Mesodermal cell (in vitro differentiated cells): ENCODE results near the gene FOXRED2.

ENCODE experiments used
- H3K27ac ChIP-seq: 2 replicates; pipeline ENCODE4 v1.7.0; 2013; ENCODE audit warnings: mild to moderate bottlenecking, low read depth, low read length, moderate library complexity; ENCODE audit not compliant: severe bottlenecking
- H3K36me3 ChIP-seq: 2 replicates; pipeline ENCODE4 v1.7.1; 2013; ENCODE audit warnings: mild to moderate bottlenecking, low read length, moderate library complexity; ENCODE audit not compliant: control insufficient read depth, insufficient read depth
- H3K4me1 ChIP-seq: one replicate; pipeline ENCODE4 v1.7.1; 2013; ENCODE audit warnings: mild to moderate bottlenecking, low read length; ENCODE audit not compliant: insufficient read depth, control insufficient read depth, poor library complexity, severe bottlenecking
- H3K4me3 ChIP-seq: 2 replicates; pipeline ENCODE4 v1.7.0; 2013; ENCODE audit warnings: low read length, control low read depth, mild to moderate bottlenecking; ENCODE audit not compliant: insufficient read depth, poor library complexity, severe bottlenecking; ENCODE audit errors: extremely low read depth
- H3K9me3 ChIP-seq: 2 replicates; pipeline ENCODE4 v1.7.1; 2013; ENCODE audit warnings: mild to moderate bottlenecking, low read length, moderate library complexity; ENCODE audit not compliant: control insufficient read depth
- WGBS, 2 experiments: methylation state at CpG; one replicate each; pipeline ENCODE4 v1.1.5; 2013; ENCODE audit warnings: missing lambda C conversion rate in 2 of 2; ENCODE audit not compliant: insufficient coverage in 2 of 2; 5-methylcytosine and 5-hydroxymethylcytosine counted together

FOXRED2 gene

DNA sequence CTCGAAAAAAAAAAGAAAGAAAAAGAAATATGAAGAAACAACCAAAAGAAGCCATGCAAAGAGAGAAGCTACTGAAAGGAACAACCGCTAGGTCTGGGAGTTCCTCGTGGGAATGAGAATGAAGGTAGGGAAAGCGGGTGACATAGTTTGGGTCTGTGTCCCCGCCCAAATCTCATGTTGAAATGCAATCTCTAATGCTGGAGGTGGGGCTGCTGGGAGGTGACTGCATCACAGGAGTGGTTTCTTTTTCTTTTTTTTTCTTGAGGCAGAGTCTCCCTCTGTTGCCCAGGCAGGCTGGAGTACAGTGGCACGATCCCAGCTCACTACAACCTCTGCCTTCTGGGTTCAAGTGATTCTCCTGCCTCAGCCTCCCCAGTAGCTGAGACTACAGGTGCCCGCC, 15.7 kb downstream of the FOXRED2 start:
- WGBS, 2 experiments = 81 to 94% methylated on average over 4 to 5 of the region's 7 CpGs
- H3K36me3 ChIP-seq = peaks cover 21% of the 10 kb centered on the region
- H3K27ac ChIP-seq = no peak overlapping the region
- H3K4me3 ChIP-seq = no peak overlapping the region
- peaks cover 9% of the 10 kb centered on the region for H3K9me3 ChIP-seq
- H3K4me1 ChIP-seq = no peaks in the 10 kb centered on the region

DNA sequence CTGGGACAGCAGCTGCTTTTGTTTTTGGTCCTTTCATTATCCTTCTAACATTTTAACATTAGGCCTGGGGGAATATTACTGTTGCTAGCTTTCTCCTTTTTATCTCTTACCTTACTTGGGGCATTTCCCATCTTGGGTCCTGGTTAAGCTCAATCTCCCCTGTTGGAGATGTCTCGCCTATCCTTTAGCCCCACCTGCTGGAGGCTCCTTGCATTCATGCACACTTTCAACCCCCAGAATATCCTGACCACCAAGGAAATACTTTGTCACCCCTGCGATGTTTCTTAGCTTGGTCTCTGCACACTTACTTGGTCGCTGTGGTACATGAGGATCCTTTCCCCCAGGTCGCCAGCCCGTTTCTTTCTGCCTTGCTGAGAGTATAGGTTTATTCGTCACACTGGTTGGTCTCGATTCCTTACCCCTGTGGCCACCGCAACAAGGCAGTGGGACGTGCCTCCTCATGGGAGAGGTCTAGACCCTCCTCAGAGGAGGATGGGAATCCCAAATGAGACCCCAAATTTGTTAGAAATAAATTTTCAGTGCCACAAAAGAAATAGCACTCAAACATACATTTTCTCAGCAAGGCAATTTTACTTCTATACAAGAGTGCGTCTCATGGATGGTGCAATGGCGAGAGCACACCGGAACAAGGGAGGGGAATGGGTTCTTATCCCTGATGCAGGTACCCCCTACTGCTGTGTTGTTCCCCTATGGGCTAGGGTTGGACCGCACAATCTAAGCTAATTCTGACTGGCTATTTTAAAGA, 20.0 kb downstream of the FOXRED2 start:
- peaks cover 14% of the 10 kb centered on the region for H3K36me3 ChIP-seq
- no peak overlapping the region for H3K4me3 ChIP-seq
- peaks cover 9% of the 10 kb centered on the region for H3K9me3 ChIP-seq
- 85 to 91% methylated on average over 10 to 11 of the region's 13 CpGs for WGBS, 2 experiments
- no peak overlapping the region for H3K27ac ChIP-seq
- no peaks in the 10 kb centered on the region for H3K4me1 ChIP-seq

DNA sequence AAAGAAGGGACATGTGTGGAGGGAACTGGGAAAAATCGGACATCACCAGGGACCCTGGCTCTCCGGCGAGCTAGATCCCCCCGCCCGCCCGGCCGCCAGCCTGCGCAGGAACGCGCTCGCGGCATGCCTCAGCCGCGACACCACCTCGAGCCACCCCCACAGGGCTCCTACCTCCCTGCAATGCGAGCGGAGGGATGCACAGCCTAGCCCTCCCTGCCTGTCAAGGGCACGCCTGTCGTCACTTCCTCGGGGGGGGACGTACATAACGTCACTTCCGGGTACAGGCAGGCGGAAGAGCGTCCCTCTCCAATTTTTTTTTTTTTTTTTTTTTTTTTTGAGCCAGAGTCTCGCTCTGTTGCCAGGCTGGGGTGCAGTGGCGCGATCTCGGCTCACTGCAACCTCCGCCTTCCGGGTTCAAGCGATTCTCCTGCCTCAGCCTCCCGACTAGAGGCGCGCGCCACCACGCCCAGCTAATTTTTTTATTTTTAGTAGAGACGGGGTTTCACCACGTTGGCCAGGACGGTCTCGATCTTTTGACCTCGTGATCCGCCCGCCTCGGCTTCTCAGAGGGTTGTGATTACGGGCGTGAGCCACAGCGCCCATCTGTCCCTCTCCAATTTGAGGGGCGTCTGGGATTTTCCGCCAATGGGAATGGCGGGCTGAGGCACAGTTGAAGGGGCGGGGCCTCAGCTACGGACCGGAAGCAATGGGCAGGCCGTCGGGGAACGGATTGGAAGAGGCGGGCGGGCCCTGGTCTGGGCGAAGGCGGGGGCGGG, 25.3 kb downstream of the FOXRED2 start, which contains the start of gene TXN2:
Gene TXN2, minus strand, starts transcription at position 248 of the 776 bp plus-strand sequence. CDS start 803 bp downstream, outside the sequence.
- peaks cover 30% of the 10 kb centered on the region for H3K36me3 ChIP-seq
- H3K4me1 ChIP-seq = peaks cover 5% of the 10 kb centered on the region
- no peaks in the 10 kb centered on the region for H3K9me3 ChIP-seq
- H3K27ac ChIP-seq = peak within 1 kb of the TSS; percentile 97
- peak within 1 kb of the TSS; percentile 62 for H3K4me3 ChIP-seq
- WGBS, 2 experiments = 1 to 2% methylated on average over 28 to 29 of the region's 62 CpGs

DNA sequence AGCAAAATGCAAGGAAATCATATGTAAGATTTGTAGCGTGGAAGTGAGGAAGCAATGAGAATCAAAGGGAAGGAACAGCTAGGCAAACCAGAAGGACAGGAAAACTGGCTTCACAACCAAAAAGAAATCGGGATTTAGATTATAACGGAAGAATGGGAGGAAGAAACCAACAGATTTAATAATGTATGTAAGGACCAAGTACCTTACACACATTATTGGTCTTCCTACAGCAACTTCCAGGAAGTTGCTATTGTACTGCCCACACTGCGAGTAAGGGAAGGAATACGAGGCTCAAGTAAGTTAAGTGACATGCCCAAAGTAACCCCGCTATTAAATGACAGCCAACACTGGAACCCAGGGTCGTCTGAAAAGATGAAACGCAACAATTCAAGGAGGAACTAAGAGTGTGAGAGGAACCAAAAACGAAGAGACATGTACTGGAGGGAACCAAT, 25.9 kb downstream of the FOXRED2 start:
- peaks cover 5% of the 10 kb centered on the region for H3K4me1 ChIP-seq
- H3K27ac ChIP-seq = peak overlapping the region; percentile 97

DNA sequence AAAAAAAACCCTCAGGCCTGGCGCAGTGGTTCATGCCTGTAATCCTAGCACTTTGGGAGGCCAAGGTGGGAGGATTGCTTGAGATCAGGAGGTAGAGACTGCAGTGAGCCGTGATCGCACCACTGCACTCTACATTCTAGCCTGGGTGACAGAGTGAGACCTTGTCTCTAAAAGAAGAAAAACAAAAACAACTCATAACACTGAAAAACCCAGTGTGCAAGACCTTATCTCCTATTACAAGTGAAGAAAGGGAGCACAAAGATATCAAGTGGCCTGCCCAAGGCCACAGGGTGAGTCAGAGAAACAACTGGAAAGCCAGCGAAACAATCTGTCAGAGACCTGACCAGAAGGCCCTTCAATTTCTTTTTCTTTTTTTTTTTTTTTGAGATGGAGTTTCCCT, 27.9 kb downstream of the FOXRED2 start:
- 93 to 100% methylated on average over 1 to 3 of the region's 4 CpGs for WGBS, 2 experiments
- H3K4me1 ChIP-seq = peaks cover 11% of the 10 kb centered on the region
- no peaks in the 10 kb centered on the region for H3K9me3 ChIP-seq
- no peak overlapping the region for H3K27ac ChIP-seq
- H3K36me3 ChIP-seq = peaks cover 54% of the 10 kb centered on the region
- H3K4me3 ChIP-seq = no peak overlapping the region

More for the DNA sequence above, 25.9 kb downstream of the FOXRED2 start:
- 23 to 39% methylated on average over 6 to 7 of the region's 9 CpGs for WGBS, 2 experiments
- Histone ChIP-seq H3K9me3 (no peaks in the 10 kb centered on the region), H3K36me3 (peaks cover 36% of the 10 kb centered on the region), H3K4me3 (peak overlapping the region; percentile 62)

DNA sequence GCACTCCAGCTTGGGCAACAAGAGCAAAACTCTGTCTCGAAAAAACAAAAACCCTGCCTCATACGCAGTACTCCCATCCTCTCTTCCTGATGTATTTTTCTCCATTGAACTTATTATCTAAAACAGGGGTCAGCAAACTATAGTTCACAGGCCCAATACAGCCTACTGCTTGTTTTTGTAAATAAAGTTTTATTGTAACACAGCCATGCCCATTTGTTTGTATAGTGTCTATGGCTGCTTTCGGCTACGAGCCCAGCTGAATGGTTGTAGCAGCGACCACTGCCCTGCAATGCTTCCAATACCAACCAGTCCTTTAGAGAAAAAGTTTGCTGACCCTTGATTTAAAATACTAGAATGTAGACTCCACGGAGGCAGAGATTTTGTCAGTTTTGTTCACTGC, 31.5 kb downstream of the FOXRED2 start:
- Histone ChIP-seq H3K36me3 (peaks cover 77% of the 10 kb centered on the region), H3K27ac (no peak overlapping the region), H3K4me1 (peaks cover 31% of the 10 kb centered on the region), H3K4me3 (no peak overlapping the region), H3K9me3 (no peaks in the 10 kb centered on the region)
- 90 to 94% methylated on average over 2 to 4 of the region's 6 CpGs for WGBS, 2 experiments

DNA sequence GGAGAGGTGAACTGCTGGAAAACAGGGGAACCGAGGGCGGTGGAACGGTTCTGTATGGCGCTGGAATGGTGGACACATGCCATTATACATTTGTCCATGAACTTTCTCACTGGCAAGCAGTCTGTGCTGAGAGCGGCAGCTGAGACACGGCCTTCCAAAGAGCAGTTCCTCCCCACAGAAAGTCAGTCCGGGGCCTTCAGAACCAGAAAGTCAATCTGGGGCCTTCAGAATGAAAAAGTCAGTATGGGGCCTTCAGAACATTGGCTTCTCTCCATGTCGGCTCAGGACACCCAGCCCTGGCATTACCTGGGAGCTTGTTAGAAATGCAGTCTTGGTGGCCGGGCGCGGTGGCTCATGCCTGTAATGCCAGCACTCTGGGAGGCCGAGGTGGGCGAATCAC, 34.2 kb downstream of the FOXRED2 start:
- WGBS, 2 experiments = 88 to 93% methylated on average over 10 of the region's 13 CpGs
- Histone ChIP-seq H3K27ac (no peak overlapping the region), H3K4me1 (peaks cover 50% of the 10 kb centered on the region), H3K9me3 (no peaks in the 10 kb centered on the region), H3K36me3 (peaks cover 56% of the 10 kb centered on the region), H3K4me3 (no peak overlapping the region)

DNA sequence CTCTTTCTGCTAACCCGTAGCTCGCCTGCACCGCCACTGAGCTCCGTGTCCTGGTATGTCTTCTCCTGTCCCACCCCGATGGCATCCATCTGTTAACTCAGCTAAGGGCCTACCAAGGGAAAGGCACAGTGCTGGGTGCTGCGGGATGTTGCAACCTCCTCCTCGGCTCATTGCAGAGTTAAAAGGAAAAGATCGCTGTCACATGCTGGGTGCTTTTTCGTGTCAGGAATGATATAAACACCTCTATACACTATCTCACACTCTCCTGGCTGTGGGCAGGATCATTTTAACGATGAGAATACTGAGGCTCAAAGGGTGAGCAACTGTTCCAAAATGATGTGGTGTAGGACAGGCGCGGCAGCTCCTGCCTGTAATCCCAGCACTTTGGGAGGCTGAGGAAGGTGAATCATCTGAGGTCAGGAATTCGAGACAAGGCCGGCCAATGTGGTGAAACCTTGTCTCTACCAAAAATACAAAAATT, 35.5 kb downstream of the FOXRED2 start:
- 84 to 97% methylated on average over 8 to 12 of the region's 14 CpGs for WGBS, 2 experiments
- H3K4me3 ChIP-seq = no peak overlapping the region
- no peaks in the 10 kb centered on the region for H3K9me3 ChIP-seq
- H3K36me3 ChIP-seq = peaks cover 58% of the 10 kb centered on the region
- H3K4me1 ChIP-seq = peaks cover 63% of the 10 kb centered on the region
- H3K27ac ChIP-seq = peak overlapping the region; percentile 53

DNA sequence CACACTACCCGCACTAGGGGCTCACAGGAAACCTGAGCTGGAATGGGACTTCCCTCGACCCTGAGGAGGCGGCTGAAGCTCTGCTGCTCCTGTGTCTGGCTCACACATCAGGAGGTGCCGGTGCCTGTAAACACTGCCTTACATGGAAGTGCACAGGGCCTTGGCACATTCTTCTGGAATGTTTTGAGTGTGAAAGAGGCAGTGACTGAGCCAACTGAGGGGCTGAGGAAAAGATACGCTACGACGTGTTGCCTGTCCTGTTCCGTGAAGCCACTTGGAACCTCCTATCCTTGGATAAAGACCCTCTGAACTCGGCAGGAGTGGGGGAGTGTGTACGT, 35.9 kb downstream of the FOXRED2 start:
- Histone ChIP-seq H3K9me3 (no peaks in the 10 kb centered on the region), H3K4me1 (peaks cover 67% of the 10 kb centered on the region), H3K4me3 (no peak overlapping the region), H3K36me3 (peaks cover 54% of the 10 kb centered on the region), H3K27ac (peak overlapping the region; percentile 53)
- 92 to 95% methylated on average over 9 to 10 of the region's 10 CpGs for WGBS, 2 experiments

DNA sequence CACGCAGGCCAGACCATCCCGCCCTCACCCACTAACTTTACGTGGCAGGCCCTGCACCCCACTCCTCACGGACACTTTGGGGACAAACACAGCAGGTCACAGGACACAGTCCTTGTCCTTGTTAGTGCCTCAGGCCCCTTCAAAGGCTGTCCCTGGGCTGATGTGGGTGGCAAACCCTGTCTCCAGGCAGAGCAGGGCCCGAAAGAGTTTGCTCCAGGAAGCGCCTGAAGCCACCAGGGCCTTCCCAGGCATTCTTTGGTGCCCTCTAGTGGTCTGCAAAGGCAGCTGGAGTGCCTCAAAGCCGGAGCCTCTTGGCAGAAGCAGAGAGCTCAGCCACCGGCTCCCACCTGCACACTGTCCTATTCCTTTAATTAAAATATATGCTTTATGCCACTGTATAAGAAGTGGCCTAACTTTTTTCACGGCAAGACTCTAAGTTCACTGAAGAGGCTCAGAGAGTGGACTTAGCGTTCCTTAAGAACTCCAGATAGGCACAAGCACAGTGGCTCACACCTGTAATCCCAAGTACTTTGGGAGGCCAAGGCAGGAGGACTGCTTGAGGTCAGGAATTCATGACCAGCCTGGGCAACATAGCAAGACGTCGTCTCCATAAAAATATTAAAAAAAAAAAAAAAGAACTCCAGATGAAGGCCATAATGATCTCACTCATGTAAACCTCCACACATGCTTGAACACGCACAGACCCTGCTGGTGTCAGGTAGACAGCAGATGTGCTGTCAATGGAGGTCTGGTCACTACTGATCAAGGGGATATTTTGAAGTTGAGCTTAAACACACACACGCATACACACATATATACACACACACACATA, 36.5 kb downstream of the FOXRED2 start:
- H3K27ac ChIP-seq = peak overlapping the region; percentile 53
- H3K4me3 ChIP-seq = no peak overlapping the region
- peaks cover 52% of the 10 kb centered on the region for H3K36me3 ChIP-seq
- H3K9me3 ChIP-seq = no peaks in the 10 kb centered on the region
- 33 to 64% methylated on average over 6 to 8 of the region's 14 CpGs for WGBS, 2 experiments
- H3K4me1 ChIP-seq = peaks cover 73% of the 10 kb centered on the region
